ENCODE data around the gene TDRD15.
A peak's percentile ranks its signal among the peaks of the same experiment; 100 is the strongest.
"Not testable (repeated sequence)": the region's sequence is repeated elsewhere in the genome, so short reads cannot be mapped to it uniquely, and the experiment has no call there.

The TDRD15 gene

DNA sequence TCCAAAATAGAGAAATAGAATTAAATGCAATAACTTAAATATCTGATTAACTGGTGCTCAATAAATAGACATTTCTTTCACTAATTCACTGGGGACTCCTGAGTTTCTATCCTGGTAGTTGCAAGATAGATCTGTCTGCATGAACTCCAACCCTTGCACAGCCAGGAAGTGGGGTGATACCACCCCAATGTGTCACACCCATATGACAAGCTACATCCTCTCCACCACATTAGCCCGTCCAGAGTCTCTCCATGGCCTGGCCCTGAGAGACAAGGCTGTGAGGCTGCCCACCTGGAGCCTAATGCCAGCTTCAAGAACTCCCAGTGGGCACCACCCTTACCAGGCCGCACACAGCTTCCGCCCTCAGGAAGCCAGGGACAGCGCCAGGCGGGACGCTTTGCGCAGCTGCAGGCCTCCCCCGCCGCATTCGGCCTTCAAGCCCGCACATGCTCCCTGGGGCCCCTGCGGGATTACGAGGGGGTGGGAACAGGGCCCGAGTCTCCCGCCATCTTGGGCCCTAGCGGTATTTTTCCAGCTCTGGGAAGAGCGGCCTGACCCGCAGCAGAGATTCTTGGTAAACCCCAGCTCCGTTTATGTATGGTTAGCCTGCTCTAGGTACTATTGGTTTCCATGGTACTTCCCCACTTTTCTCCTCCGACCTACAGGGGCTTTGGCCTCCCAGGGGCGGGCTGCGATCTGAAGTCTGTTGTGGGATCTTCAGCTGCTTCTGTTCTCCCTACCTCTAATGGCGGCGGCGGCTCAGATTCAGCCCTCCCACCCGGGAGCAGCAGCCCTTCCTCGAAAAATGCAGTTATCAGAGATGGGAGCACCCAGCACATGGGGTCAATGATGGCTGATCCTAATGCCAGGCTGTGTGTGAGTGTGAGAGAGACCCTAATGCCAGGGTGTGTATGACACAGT, at the start of gene TDRD15:
TSS of gene TDRD15 (plus strand) at position 496 of the 921 bp plus-strand sequence. CDS start 13,500 bp downstream, outside the sequence.
- DNase-seq = no peak

- no peak for DNase-seq
These were observed 45.5 kb upstream of the TDRD15 start for GRCh38 chr2:21078296-21078695.

GRCh38 chr2:21083482-21083881, 40.3 kb upstream of the TDRD15 start:
- DNase-seq = no peak

DNA sequence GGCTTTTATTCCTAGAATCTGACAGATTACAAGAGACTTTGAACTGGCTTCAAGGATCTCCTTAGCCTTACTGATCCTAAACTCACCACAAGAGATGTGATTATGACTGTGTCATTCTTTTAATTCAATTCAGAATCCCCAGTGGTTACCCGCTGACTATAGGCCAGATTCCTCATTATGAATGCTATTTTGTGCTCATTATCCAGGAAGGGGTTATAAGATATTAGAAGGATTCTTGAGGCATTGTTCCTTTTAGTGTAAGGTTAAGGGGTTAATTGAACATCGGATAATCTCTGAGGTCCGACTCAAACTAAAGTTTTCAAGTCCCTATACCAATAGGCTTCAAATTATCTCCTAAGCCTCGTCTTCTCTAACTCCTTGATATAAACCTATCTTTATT, 39.4 kb upstream of the TDRD15 start:
- no peak for DNase-seq

- DNase-seq = no peak
These were observed 31.4 kb upstream of the TDRD15 start for GRCh38 chr2:21092308-21092869.

GRCh38 chr2:21095178-21095577, 28.6 kb upstream of the TDRD15 start:
- no peak for DNase-seq

DNA sequence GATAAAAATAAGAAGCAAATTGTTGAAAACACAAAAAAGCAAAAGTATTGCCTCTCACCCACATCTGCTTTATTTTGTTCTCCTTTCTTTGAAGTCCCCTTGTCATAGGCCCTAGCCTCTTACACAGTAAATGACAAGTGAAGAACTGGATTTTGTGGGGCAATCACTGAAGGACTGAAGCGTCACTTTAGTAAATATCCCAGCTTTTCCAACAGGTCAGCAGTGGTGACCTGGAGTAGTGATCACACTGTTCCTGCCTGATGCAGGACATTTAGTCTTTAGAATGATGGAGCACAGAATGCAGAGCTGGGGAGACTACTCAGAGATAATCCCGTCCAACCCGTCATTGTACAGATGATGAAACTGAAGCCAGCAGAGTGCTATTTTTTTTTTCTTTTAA, 28.1 kb upstream of the TDRD15 start:
- DNase-seq = no peak

DNA sequence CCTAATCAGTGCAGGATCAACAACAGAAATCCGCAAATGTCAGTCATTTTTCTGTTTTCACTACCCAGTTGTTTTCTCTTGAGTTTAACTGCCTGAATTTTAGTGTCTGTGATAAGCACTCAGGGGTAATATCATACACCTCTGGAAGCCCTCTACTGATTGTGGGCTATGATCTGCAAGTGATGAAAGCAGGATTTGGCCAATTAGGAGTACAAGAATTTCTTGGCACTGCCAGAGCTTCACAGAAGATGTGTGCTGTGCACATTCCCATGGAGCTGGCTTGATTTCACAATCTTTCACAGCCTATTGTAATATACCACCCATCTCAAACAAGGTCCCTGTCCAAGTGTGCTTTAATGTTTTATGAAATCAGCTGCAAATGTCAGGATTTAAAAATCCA, 27.3 kb upstream of the TDRD15 start:
- no peak for DNase-seq

- no peak for DNase-seq
These were observed 26.4 kb upstream of the TDRD15 start for GRCh38 chr2:21097331-21097730.

- DNase-seq = no peak
These were observed 25.5 kb upstream of the TDRD15 start for GRCh38 chr2:21098294-21098693.

GRCh38 chr2:21099281-21099907, 24.4 kb upstream of the TDRD15 start:
- DNase-seq = no peak

DNA sequence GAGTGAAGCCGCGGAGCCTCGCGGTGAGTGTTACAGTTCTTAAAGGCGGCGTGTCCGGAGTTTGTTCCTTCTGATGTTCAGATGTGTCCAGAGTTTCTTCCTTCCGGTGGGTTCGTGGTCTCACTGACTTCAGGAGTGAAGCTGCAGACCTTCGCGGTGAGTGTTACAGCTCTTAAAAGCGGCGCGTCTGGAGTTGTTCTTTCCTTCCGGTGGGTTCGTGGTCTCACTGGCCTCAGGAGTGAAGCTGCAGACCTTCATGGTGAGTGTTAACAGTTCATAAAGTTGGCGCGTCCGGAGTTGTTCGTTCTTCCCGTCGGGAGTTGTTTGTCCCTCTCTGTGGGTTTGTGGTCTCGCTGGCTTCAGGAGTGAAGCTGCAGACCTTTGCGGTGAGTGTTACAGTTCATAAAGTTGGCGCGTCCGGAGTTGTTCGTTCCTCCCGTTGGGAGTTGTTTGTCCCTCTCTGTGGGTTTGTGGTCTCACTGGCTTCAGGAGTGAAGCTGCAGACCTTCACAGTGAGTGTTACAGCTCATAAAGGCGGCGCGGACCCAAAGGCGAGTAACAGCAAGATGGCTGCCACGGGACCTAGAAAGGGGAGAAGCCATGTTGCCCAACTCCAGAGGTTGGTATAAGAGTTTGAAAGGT, 22.1 kb upstream of the TDRD15 start:
- DNase-seq = not testable (repeated sequence)

DNA sequence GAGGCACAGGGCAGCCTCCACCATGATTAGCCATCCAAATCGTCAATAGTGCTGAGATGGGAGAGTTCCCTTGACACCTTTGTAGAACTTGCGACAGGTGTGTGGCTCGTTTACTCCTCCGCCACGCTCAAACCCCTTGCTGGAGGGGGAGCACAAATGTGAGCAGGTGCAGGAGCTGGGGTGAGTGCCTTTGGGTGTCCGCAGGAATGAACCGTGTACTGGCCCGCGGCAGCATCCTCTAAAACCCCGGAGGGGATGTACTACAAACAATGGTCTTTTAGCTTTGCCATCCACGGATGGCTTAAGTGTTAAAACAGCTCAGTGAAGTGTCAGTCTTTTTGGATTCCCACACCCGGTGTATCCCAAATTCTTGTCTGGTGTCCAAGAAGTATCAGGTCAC, 21.4 kb upstream of the TDRD15 start:
- no peak for DNase-seq

GRCh38 chr2:21103274-21103891, 20.4 kb upstream of the TDRD15 start:
- DNase-seq = no peak

DNA sequence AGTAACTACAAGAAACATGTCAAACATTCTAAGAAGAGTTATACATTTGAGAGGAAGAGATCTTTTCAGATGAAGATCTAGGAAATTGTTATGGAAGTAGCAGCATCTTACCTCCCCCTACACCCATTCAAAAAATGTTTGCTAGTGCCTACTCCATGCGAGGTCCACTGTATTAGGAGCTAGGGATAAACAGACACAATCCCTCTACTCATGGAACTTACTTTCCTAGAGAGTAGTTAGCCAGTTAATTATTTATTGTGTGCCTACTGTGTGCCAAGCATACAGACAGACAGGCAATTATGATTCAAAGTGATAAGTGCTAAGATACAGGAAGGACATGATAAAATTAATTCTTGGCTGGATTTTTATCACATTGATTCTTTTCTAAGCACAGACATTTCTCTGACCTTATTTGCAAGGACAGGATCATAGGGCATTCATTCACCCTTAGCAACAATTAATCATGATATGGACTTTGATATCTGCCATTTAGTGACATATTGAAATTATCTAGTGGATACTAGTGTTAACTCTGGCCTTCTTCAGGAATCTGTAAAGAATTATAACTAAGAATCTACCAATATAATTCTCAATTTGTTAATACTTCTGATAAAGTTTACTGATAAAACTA, 19.6 kb upstream of the TDRD15 start:
- DNase-seq = no peak

DNA sequence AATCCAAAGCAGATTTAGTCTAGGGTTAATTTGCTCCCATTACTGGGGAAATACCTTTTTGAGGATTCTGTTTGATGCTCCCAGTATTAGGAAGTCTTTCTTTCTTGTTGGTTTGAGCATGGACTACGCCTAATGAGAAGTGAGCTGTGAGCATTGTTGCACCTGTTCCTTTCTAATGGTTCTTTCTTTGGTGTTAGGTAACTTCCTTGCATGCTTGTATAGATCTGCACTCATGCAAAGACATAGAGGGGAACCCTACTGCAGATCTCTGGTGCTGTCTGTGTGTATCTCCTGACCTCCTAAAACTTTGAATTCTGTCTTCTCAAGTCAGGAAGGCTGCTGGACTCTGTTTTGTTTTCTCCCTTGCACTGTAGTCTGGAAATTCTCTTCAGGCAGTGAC, 12.8 kb upstream of the TDRD15 start:
- no peak for DNase-seq

- no peak for DNase-seq
These were observed 6.1 kb upstream of the TDRD15 start for GRCh38 chr2:21117688-21118087.

GRCh38 chr2:21118302-21118920, 5.4 kb upstream of the TDRD15 start:
- peak; percentile 52 for DNase-seq

- DNase-seq = no peak
These were observed 8.1 kb downstream of the TDRD15 start for GRCh38 chr2:21131861-21132260.

GRCh38 chr2:21135585-21135984, 11.8 kb downstream of the TDRD15 start:
- no peak for DNase-seq

DNA sequence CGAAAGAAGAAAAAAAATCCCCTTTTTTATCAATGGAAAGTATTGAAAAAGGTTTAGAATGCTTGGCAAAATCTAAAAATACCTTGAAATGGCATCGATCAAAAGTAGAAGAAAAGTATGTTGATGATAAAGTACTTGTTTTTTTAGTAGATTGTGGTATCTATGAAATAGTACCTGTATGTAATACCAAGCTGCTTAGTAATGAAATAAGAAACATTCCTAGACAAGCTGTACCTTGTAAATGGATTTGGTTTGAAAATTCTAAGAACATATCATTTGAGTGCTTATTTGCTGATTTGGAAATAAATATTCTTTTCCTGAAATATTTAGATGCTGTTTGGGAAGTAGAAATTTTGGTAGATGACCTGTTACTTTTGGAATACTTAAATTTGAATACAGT, 18.4 kb downstream of the TDRD15 start:
- no peak for DNase-seq

DNA sequence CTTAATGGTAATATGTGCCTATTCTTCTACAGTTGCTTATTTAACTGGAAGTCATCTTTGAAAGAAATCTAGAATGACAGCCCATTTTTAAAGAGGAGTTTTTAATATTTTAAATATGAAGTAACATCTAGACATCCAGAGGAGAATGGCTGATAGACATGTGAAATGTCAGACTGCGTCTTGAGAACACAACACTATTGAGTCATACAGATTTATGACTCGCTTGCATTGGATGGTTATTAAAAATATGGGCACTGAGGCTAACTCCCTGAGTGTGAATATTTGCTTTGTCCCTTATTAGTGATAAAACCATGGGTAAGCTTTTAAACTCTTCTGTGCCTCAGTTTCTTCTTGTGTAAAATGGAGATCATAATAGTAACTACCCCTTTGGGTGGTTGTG, 22.9 kb downstream of the TDRD15 start:
- DNase-seq = no peak
